CD4-positive, alpha-beta T cell treated with Interleukin-6 at 100 ng/mL for 8 hours (primary cell): ENCODE measurements around the gene TCP10L.
"Not testable (repeated sequence)": the region's sequence is repeated elsewhere in the genome, so short reads cannot be mapped to it uniquely, and the experiment has no call there.

Source experiments
- DNase-seq: peaks from one replicate; pipeline ENCODE4 v3.0.0-alpha.2; 2020; ENCODE audit warnings: mixed read lengths, low spot score

The TCP10L gene, protein sequence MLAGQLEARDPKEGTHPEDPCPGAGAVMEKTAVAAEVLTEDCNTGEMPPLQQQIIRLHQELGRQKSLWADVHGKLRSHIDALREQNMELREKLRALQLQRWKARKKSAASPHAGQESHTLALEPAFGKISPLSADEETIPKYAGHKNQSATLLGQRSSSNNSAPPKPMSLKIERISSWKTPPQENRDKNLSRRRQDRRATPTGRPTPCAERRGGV

DNA sequence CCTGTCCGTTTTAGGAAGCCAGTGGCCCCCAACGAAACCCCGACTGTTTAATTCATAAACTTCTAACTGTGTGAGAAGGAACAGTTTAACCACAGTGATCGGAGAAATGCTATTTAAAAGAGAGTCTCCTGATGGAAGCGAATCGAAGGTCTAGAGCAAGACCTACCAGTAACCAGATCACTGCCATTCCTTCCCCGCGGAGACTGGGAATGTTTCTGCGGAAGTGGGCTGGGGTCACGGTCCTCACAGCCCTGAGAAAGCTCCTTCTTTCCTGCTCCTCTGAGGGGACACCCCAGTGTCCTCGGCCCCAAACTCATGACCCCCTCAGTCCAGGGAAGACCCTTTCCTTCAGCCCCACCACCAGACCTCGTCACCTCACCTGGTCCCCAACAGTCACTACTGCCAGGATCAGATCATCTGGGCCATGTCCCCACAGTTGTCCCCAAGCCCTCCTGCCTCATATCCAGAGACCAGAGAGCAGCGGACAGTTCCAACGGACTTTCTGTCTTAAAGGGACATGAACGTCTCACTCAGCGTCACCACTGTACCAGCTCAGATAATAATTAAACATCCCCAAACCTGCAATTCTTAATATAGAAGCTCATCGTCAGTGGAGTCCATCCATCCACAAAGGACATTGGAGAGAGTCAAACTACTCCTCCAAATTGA lies at the start of gene TCP10L:
Gene TCP10L, minus strand, starts transcription at position 482 of the 669 bp plus-strand sequence. CDS start 1,219 bp downstream, outside the sequence.
- no peak for DNase-seq

DNA sequence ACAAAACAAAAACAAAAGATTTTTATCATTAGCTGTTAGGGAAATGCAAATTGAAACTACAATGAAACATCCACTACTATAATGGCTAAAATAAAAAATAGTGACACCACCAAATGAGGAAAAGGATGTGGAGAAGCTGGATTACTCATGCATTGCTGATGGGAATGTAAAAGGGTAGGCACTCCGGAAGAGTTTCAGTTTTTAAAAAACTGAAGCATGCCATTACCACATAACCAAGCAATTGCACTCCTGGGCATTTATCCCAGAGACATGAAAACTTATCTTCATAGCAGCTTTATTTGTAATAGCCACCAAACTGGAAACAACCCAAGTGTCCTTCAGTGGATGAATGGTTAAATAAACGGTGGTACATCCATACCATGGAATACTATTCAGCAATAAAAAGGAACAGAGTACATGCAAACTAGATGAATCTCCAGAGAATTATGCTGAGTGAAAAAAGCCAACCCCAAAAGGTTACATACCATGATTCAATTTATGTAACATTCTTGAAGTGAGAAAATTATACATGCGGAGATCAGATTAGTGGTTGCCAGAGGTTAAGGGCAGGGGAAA lies 41.4 kb upstream of the TCP10L start:
- no peak for DNase-seq

DNA sequence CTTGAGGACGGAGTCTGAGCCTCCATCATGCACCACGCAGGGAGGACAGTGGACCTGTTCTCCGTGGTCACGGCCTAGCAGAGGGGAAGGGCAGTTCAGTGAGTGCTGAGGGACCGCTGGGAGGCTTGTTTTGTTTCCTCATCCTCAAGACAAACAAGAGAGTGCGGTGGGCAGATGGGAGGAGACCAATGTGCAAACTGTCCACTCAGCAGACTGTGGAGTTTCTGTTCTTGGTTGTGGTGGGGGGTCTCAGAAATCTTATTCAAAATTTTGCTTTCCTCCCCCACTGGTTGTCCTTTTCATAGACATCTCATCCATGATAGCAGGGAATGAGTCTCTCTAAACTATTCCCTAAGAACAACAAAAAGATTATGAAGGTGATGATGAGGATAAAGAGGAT lies 32.9 kb upstream of the TCP10L start:
- DNase-seq = not testable (repeated sequence)

DNA sequence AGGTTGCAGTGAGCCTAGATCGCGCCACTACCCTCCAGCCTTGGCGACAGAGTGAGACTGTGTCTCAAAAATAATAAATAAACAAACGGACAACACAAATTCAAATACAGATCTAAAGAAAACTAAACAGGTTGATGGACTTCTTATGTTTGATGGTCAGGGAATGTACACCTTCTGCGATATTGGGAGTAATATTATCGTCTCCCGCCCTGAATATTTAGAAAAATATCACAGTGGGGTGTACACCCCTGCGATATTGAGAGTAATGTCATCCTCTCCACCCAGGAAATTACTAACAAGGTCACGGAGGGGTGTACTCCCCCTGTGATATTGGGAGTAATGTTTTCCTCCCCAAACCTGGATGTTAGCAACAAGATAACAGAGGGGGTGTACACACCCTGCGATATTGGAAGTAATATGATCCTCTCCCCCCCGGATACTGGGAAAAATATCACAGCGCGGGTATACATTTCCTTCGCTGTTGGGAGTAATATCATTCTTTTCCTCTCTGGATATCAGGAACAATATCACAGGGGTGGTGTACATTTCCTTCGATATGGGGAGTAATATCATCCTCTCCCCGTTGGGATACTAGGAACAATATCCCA lies 28.2 kb upstream of the TCP10L start:
- no peak for DNase-seq

DNA sequence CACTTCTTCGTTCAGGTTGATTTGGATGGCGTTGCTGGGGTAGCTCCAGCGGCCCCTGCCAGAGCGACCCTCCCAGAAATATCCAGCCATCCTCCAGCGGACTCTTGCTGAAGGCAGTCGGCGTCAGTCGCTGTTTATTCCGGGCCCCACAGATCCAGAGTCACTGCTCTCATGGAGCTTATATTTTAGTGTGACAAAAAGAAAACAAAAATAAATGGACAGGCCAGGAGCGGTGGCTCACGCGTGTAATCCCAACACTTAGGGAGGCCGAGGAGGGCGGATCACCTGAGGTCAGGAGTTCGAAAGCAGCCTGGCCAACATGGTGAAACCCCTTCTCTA lies 27.6 kb upstream of the TCP10L start:
- no peak for DNase-seq

DNA sequence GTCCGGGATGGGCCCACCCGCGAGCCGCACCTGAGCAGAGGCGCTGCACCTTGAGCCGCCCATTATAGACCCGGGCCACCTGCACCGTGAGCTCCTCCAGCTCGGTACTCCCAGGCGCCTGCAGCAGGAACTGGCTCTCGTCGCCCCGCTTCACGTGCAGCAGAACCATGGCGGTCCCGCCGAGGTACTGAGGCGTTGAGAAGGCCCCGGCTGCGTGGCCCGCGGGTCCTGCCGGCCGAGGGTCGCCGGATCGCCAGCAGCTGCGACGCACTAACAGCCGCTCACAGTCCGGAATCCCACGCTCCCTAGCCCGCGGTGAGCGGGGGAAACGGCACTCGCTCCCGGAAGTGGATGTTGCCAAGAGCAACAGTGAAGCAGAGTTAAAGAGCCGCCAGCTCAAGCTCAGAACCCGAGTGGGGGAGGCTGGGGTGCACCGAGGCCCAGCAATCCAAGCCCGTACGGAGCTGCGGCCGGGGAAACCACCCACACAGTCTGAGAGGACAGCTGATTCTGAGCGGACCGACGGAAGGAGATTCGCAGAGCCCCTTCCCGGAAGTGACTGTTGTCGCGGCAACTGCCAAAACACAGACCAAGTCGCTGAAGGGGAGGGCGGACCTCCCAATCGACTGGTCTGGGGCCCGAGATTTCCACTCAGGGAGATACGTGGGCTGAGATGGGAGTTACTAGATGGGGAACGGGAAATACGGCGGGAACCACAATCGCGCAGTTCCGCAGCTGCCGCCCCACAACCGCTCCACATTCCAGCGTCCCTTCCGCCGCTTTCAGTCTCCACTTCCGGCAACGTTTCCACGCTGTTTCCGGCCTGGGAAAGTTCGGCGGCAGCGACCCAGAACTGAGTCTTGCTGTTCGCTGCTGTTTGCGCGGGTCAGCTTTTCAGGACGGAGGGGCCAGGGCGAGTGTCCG lies 27.0 kb upstream of the TCP10L start, which contains the start of gene CFAP298:
Gene CFAP298, minus strand, starts transcription at position 303 of the 924 bp plus-strand sequence. Its CDS starts 134 bp downstream, at position 169.
- DNase-seq = peak; percentile 81

DNA sequence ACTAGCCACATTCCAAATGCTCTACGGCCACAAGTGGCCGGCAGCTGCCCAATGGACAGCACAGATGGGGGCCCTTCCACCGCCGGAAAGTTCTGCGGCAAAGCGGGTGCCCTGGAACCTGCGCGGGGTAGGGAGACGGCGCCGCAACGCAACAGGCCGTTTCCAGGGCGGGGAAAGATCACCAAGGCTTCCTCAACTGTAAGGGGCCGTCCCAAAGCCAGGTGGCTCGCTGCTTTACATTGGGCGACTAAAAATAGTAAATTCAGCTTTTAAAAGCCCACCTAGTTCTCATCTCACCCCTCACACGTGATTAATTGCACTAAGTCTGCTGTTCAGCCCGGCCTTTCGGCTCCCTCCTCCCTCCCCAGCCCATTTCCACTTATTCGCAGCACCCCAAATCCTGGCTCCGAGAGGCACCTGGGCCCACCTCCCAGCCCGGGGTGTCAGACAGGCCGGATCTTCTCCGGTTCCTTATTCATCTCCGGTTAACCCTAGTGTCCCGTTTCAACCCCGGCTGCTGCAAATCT lies 26.2 kb upstream of the TCP10L start:
- no peak for DNase-seq

DNA sequence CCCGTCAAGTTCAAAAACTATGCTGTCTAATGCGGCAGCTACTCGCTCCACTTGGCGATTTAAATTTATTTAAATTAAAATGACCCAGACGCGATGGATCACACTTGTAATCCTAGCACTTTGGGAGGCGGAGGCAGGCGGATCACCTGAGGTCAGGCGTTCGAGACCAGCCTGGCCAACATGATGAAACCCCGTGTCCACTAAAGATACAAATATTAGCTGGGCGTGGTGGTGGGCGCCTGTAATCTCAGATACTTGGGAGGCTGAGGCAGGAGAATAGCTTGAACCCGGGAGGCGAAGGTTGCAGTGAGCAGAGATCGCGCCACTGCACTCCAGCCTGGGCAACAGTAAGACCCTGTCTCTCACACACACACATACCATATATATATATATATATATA lies 25.6 kb upstream of the TCP10L start:
- DNase-seq = not testable (repeated sequence)

DNA sequence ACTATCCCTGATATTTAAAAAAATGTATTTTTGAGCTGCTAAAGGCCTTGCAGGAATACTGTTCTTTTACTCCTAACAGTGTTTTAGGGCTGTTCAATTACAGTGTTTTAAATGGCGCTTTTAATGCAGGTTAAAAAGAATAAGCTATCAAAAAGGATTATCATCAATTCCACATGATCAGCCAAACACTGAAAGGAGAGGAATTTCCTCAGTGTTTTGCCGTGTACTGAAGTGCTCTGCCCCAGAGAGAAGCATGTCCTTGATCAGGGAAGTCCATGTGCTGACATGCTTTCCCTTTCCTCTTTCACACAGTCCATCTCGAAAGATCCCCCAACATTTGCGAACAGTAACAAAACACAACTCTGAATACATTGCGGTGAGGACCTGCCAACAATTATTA lies 23.5 kb upstream of the TCP10L start:
- no peak for DNase-seq

DNA sequence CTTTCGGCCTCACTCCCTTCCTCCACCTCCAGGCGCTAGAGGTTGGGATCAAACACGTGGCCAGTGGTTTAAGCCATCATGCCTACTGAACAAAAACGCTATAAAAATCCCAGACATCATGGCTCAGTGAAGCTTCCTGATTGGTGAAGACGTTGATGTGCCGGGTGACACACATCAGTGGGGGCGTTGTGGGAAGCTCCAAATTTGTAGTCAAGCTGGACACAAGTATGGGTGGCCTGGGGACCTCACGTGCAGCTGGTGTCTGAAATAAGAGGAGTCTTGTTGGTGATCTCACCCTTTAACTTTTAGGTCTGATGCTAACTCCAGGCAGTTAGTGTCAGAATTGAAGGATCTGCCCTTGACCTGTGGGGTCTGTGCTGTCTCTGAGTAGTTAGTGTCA lies 20.1 kb upstream of the TCP10L start:
- DNase-seq = no peak

DNA sequence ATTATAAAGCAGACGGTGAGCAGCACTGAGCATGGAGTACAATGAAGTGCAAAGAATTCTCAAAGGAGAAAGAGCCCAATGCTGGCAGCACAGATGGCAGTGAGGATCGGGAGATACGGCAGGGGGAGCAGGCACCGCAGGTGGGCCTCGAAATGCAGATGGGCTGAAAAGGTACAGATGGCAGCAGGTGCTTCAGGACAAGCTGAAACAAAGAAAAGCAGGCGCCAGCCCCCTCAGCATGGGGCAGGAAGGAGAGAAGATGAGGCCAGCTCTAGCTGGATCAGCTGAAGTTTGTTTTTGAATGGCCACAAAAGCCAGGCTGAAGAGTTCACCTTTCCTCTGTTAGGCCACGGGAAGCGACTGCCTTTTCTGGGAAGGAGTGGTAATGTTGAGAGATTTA lies 19.1 kb upstream of the TCP10L start:
- DNase-seq = no peak

DNA sequence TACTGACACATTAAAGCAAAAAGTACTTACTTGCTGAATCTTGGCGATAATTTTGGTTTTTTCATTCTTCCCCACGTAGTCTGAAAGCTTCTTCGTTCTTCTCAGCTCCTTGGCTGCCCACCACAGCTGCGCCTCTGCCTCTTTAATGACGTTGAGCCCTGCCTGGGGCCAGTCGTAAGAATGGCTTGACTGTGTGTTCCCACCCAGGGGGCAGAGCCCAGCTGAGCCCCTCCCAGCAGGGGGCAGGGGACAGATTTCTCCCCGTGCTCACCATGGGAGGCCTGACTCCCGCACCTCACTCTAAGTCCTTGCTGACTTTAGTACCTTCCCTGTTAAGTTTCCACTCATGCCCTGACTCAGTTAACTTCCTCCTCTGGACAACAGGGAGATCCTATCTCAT lies 17.8 kb upstream of the TCP10L start:
- DNase-seq = no peak

DNA sequence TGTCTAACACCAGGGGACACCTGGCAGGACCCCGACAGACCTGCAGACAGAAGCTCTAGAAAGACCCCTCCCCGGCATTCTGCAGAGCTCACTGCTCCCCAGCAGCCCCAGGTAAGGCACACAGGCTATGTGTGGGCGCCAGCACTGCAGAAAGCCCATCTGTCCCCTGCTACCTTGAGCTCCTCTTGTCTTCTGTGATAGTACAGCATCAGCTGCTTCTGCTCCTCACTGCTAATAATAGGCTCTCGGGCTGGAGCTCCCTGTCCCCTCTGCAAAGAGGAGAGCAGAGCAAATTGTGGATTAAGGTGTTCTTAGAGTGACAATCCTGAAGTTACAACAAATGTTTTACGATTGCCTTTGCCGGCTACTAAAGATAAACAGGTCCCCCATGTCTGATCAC lies 16.8 kb upstream of the TCP10L start:
- no peak for DNase-seq

DNA sequence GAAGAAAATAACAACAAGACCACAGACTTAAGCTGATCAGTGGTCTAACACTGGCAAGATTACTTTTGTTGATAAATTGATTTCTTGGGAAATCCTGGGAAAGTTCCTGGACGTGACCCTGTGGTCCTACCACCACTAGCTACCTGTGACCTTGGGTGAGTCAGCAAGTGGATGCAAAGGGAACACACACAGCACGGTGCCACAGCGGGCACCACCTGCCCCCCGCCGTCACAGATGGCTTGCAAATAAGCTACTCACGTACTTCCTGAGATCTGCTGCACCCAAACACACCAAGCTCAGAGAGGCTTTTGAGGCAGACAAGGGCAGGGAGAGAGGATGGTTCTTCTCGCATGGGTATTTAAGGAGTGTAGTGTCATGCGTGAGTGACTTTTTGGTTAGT lies 14.2 kb upstream of the TCP10L start:
- DNase-seq = no peak

DNA sequence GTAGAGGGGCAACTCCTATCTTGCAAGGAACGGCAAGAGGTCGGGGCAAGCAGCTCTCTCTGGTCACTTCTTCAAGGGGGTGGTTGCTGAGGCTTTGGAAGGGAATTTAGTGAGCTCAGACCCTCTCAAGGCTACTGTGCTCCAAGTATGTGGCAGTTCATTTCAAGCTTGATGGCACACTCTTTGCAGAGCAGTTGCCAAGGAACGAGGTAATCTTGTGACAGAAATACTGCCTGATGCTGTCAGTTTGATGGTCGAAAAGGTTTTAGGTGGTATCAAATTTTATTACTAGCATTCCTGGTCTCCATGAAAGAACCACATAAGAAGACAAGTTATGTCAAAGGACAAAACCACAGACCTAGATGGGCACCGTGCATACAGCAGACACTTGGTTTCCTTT lies 13.8 kb upstream of the TCP10L start:
- no peak for DNase-seq

DNA sequence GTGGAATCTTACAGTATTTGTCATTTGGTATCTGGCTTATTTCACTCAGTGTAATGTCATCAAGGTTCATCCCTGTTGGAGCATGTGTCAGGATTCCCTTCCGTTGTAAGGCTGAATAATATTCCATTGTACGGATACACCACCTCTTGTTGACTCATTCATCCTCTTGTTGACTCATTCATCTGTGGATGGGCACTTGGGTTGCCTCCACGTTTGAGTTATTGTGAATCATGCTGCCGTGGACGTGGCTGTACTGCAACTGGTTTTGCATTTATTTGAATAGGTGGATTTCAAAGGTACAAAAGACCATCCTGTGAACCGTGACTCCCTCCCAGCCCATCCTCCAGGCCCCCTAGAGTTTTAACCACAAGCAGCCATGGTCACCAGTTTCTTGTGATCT lies 11.9 kb upstream of the TCP10L start:
- DNase-seq = no peak

DNA sequence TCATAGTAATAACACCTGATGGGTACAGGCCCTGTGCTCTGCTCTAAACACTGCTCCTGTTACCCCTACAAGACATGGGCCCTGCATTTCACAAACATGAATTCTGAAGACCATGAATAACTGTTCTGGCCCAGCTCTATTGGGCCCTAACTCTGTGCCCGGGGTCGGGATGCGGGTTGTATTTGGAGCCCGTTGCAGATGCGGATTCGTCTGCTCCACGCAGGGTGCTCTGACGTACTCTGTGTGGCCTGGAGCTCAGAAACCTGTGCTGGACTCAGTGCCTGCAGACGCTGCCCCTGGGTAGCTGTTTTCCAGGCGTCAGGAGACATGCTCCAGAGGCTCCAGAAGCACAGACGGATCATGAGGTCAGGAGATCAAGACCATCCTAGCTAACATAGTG lies 10.1 kb upstream of the TCP10L start:
- DNase-seq = no peak

DNA sequence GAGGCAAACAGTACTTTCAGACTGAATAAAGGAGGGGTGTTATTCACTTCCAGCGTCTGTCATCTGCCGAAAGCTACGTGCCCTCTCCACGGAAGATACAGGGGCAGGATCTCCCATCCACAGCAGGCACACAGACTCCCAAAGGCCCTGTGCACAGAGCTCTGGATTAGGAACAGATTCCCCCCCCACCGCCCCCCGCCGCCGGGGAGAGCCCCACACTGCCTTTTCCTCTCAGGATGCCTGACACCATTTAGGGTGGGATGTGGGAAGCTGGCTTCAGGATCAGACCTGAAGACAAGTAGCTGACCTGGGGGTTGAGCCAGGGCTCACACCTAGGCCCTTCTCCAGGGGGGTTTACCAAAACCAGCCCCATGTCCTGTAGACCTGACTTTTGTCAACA lies 8.4 kb upstream of the TCP10L start:
- DNase-seq = no peak

DNA sequence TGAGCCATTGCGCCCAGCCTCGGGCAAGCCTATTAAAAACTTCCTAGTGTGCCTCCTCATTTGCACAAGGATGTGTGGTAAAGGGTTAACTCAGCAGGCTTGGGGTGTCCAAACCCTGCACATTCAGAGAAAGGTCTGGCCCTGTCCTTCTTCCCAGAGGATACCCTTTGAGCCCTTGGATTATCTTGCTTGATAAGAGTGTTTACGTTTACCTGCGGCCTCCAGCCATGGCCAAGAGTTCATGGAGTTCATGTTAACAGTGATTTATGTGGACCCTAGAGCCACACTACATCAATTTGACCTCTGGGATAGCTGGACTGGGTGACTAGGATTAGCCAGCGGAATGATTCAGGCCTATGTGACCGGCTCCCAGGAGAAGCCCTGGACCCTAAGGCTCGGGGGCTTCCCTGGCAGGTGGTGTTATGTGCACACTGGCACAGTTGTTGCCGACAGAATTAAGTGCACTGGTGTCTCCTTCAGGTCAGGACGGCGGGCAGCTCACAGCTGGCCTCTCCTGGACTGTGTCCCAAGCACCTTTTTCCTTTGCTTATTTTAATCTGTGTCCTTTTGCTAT lies 7.7 kb upstream of the TCP10L start:
- DNase-seq = no peak

DNA sequence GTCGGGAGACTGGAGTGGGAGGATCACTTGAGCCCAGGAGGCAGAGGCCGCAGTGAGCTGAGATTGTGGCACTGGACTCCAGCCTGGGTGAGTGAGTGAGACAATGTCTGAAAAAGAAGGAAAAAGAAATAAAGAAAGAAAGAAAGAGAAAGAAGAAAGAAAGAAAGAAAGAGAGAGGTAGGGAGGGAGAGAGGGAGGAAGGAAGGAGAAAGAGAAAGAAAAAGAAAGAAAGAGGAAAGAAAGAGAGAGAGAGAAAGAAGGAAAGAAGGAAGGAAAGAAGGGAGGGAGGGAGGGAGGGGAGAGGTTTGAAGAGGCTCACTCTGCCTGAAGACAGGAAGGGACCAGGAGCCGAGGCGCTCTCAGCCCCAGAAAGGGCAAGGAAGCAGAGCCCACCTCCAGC lies 4.8 kb upstream of the TCP10L start:
- DNase-seq = no peak

DNA sequence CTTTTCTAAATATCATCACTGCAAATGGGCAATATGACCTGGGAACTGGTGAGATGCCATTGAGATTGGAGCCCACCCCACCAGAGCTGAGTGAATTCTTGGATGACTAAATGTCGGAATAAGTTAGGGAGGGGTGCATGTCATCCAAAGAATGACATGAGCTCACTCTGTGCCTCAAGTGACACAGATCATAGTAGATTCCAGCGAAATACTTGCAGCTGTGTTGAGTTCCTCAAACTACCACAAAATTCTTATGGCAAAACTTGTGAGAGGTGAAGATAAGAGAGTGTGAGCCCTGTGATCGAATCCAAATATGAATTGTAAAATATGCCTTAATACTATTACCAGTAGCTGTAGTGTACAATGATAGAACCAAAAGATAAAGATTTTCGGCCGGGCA lies 2.3 kb upstream of the TCP10L start:
- DNase-seq = no peak

DNA sequence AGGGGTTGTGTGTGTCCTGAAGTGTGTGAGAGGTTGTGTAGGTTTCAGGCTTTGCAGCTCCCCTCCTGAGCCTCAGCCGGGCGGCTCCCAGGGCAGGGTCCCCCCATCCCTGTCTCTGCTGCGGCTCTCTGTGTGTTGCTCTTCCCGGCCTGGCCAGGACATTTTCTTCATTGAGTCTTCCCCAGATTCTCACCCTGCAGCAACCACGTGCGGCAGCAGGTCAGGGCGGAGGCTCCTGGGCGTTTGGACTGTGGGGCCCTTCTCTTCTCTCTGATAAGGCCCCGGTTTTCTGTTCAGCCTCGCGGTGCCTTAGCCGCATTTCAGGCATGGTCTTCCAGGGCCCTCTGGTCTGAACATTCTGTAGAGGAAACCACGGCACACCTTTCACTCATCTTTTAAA lies 1.8 kb upstream of the TCP10L start:
- DNase-seq = no peak
